Measurements from ENCODE around the gene FAM117B. TPM values are rescaled to one million over a fixed set of nuclear protein-coding genes. Genes with fewer than 3 reads are reported as not detected.
"Not testable (repeated sequence)": the region's sequence is repeated elsewhere in the genome, so short reads cannot be mapped to it uniquely, and the experiment has no call there.

FAM117B gene
- total RNA-seq, 1 donor from 2014 or later, result 13.0 TPM

DNA sequence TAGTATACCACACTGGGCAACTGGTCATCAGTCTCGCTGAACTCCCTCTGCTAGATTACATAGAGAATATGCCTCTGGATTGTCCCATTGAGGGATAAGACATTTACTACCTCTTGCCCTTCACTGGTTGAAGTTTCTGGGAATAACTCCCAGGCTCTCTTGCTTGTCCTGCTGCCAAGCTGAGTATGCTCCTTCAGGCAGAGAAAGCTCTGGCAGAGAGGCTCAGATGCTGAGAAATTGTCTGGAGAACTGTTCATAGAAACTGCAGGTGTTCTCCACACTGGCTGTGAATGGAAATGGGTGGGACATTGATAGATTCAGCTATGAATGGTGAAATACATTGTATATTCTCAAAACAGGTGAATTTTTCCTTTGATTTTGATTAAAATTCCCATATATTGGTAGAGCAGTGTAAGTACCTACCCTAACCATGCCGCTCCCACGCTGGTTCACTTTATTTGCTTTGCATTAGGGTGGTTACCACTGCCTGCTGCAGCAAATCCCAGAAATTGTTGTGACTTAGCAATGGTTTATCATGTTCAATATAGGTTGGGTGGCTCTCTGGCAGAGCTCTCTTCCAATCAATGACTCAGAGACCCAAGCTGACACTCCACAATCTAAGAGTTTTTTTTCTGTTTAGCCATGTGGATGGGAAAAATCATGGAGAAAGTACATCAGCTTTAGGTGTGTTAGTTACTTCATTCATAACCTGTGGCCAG, 36.7 kb downstream of the FAM117B start:
- H3K4me1 Mint-ChIP-seq (ENCODE audit: unreplicated experiment), result no peaks in the 10 kb centered on the region
- H3K27me3 Mint-ChIP-seq (ENCODE audit: unreplicated experiment), result no peaks in the 10 kb centered on the region

DNA sequence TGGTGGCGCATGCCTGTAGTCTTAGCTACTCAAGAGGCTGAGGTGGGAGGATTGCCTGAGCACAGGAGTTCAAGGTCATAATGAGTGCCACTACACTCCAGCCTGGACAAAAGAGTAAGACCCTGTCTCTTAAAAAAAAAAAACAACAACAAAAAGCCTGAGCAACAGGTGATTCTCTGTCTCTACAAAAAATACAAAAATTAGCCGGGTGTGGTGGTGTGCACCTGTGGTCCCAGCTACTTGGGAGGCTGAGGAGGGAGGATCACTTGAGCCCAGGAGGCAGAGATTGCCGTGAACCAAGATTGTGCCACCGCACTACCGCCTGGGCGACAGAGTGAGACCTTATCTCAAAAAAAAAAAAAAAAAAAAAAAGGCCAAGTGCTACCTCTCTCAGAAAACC, 40.3 kb downstream of the FAM117B start:
- not testable (repeated sequence) for H3K4me3 Mint-ChIP-seq (ENCODE audit: unreplicated experiment); H3K27ac Mint-ChIP-seq (ENCODE audit: unreplicated experiment); H3K27me3 Mint-ChIP-seq (ENCODE audit: unreplicated experiment); H3K4me1 Mint-ChIP-seq (ENCODE audit: unreplicated experiment); DNase-seq (ENCODE audit: low spot score); H3K36me3 Mint-ChIP-seq (ENCODE audit: low read depth, unreplicated experiment); H3K9me3 Mint-ChIP-seq (ENCODE audit: unreplicated experiment)

More for the DNA sequence above, 36.7 kb downstream of the FAM117B start:
- Mint-ChIP-seq H3K4me3 (ENCODE audit: unreplicated experiment) (no peak overlapping the region), H3K9me3 (ENCODE audit: unreplicated experiment) (no peaks in the 10 kb centered on the region), H3K27ac (ENCODE audit: unreplicated experiment) (no peak overlapping the region), H3K36me3 (ENCODE audit: low read depth, unreplicated experiment) (no peaks in the 10 kb centered on the region)
- TF ChIP-seq, protein P1, sequence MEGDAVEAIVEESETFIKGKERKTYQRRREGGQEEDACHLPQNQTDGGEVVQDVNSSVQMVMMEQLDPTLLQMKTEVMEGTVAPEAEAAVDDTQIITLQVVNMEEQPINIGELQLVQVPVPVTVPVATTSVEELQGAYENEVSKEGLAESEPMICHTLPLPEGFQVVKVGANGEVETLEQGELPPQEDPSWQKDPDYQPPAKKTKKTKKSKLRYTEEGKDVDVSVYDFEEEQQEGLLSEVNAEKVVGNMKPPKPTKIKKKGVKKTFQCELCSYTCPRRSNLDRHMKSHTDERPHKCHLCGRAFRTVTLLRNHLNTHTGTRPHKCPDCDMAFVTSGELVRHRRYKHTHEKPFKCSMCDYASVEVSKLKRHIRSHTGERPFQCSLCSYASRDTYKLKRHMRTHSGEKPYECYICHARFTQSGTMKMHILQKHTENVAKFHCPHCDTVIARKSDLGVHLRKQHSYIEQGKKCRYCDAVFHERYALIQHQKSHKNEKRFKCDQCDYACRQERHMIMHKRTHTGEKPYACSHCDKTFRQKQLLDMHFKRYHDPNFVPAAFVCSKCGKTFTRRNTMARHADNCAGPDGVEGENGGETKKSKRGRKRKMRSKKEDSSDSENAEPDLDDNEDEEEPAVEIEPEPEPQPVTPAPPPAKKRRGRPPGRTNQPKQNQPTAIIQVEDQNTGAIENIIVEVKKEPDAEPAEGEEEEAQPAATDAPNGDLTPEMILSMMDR (IDR thresholded peaks at IDR 0.05; ENCODE audit: unreplicated experiment), result no peak
- no peak for DNase-seq (ENCODE audit: low spot score)

DNA sequence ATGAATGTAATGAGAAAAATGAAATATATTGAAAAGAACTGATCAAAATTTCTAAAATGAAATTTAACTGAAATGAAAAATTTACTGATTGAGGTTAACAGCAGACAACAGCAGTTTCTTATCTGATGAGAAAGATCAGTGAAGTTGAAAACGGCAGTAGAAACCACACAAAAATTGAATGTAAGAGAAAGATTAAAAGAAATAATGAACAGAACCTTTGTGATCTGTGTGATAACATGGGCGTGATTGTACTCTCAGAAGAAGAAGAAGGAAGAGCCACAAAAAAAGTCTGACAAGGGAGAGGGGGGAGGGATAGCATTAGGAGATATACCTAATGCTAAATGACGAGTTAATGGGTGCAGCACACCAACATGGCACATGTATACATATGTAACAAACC, 45.2 kb downstream of the FAM117B start:
- H3K4me3 Mint-ChIP-seq (ENCODE audit: unreplicated experiment), result no peak overlapping the region
- TF ChIP-seq, protein P1 (IDR thresholded peaks at IDR 0.05; ENCODE audit: unreplicated experiment), result no peak
- H3K36me3 Mint-ChIP-seq (ENCODE audit: low read depth, unreplicated experiment), result peaks cover 5% of the 10 kb centered on the region
- no peaks in the 10 kb centered on the region for H3K9me3 Mint-ChIP-seq (ENCODE audit: unreplicated experiment)
- H3K27me3 Mint-ChIP-seq (ENCODE audit: unreplicated experiment), result no peaks in the 10 kb centered on the region
- no peak for DNase-seq (ENCODE audit: low spot score)
- H3K4me1 Mint-ChIP-seq (ENCODE audit: unreplicated experiment), result no peaks in the 10 kb centered on the region
- no peak overlapping the region for H3K27ac Mint-ChIP-seq (ENCODE audit: unreplicated experiment)

DNA sequence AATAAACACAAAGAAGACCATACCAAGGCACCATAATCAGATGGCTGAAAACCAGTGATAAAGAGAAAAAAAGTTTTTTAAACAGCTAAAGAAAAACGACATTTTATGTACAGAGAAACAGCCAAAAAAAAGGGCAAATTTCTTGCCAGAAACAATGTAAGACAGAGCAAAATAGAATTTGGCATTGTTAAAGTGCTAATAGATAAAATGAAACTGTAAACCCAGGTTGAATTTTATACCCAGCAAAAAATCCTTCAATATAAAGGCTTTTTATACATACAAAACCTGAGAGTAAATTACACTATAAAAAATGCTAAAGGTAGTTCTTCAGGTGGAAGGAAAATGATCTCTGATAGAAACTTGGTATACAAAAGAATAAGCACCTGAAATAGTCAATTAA, 45.7 kb downstream of the FAM117B start:
- H3K4me1 Mint-ChIP-seq (ENCODE audit: unreplicated experiment), result no peaks in the 10 kb centered on the region
- no peaks in the 10 kb centered on the region for H3K9me3 Mint-ChIP-seq (ENCODE audit: unreplicated experiment)
- H3K27me3 Mint-ChIP-seq (ENCODE audit: unreplicated experiment), result no peaks in the 10 kb centered on the region
- no peak overlapping the region for H3K27ac Mint-ChIP-seq (ENCODE audit: unreplicated experiment)
- no peak for DNase-seq (ENCODE audit: low spot score)
- TF ChIP-seq, protein P1 (IDR thresholded peaks at IDR 0.05; ENCODE audit: unreplicated experiment), result no peak
- no peak overlapping the region for H3K4me3 Mint-ChIP-seq (ENCODE audit: unreplicated experiment)
- peaks cover 5% of the 10 kb centered on the region for H3K36me3 Mint-ChIP-seq (ENCODE audit: low read depth, unreplicated experiment)

DNA sequence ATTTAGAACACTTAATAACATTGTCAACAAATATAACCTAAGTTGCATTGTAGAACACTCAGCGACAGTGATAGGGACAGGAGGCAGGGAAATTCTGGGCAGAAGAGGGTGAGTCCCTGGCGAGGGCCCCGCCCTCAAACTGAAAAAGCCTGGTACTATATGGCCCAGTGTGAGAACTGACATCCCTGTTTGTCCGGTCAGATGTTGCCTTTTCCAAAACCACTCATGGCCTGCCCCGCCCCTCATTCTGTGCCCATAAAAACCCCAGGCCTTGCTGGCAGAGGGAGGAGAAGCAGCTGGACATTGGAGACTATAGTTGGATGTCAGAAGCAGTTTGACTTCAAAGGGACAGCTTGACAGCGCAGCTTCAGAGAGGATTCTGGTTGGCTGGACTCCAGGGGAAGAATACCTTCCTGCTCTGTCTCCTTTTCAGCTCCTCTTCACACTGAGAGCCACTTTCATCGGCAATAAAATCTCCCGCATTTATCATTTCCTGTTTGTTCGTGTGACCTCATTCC, 47.0 kb downstream of the FAM117B start:
- no peaks in the 10 kb centered on the region for H3K9me3 Mint-ChIP-seq (ENCODE audit: unreplicated experiment)
- H3K27me3 Mint-ChIP-seq (ENCODE audit: unreplicated experiment), result no peaks in the 10 kb centered on the region
- TF ChIP-seq, protein P1 (IDR thresholded peaks at IDR 0.05; ENCODE audit: unreplicated experiment), result no peak
- no peak for DNase-seq (ENCODE audit: low spot score)
- H3K27ac Mint-ChIP-seq (ENCODE audit: unreplicated experiment), result no peak overlapping the region
- no peak overlapping the region for H3K4me3 Mint-ChIP-seq (ENCODE audit: unreplicated experiment)
- peaks cover 5% of the 10 kb centered on the region for H3K36me3 Mint-ChIP-seq (ENCODE audit: low read depth, unreplicated experiment)
- no peaks in the 10 kb centered on the region for H3K4me1 Mint-ChIP-seq (ENCODE audit: unreplicated experiment)
